Measurements from ENCODE around the gene KCTD2.
A peak's percentile ranks its signal among the peaks of the same experiment; 100 is the strongest.

The KCTD2 gene

GRCh38 chr17:75077496-75078283, 30.7 kb downstream of the KCTD2 start:
- DNase-seq (ENCODE audit: low spot score), result peak; percentile 84
- in situ Hi-C loops (cut with MboI; ENCODE audit: low sequenced_read_pairs, unreplicated experiment), result no loop called here
- TF ChIP-seq, protein P1, sequence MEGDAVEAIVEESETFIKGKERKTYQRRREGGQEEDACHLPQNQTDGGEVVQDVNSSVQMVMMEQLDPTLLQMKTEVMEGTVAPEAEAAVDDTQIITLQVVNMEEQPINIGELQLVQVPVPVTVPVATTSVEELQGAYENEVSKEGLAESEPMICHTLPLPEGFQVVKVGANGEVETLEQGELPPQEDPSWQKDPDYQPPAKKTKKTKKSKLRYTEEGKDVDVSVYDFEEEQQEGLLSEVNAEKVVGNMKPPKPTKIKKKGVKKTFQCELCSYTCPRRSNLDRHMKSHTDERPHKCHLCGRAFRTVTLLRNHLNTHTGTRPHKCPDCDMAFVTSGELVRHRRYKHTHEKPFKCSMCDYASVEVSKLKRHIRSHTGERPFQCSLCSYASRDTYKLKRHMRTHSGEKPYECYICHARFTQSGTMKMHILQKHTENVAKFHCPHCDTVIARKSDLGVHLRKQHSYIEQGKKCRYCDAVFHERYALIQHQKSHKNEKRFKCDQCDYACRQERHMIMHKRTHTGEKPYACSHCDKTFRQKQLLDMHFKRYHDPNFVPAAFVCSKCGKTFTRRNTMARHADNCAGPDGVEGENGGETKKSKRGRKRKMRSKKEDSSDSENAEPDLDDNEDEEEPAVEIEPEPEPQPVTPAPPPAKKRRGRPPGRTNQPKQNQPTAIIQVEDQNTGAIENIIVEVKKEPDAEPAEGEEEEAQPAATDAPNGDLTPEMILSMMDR (IDR thresholded peaks at IDR 0.05; ENCODE audit: borderline replicate concordance, control extremely low read depth, extremely low read depth, insufficient read depth, missing control alignments), result peak; percentile 28

GRCh38 chr17:75078284-75079022, 31.4 kb downstream of the KCTD2 start:
- DNase-seq (ENCODE audit: low spot score), result peak; percentile 74
- TF ChIP-seq, protein P1 (IDR thresholded peaks at IDR 0.05; ENCODE audit: borderline replicate concordance, control extremely low read depth, extremely low read depth, insufficient read depth, missing control alignments), result no peak
- in situ Hi-C loops (cut with MboI; ENCODE audit: low sequenced_read_pairs, unreplicated experiment), result no loop called here

- no peak for DNase-seq (ENCODE audit: low spot score)
- in situ Hi-C loops (cut with MboI; ENCODE audit: low sequenced_read_pairs, unreplicated experiment), result no loop called here
- TF ChIP-seq, protein P1 (IDR thresholded peaks at IDR 0.05; ENCODE audit: borderline replicate concordance, control extremely low read depth, extremely low read depth, insufficient read depth, missing control alignments), result no peak
Measured at GRCh38 chr17:75079023-75079373, 32.0 kb downstream of the KCTD2 start.

GRCh38 chr17:75081611-75082540, 34.9 kb downstream of the KCTD2 start:
- TF ChIP-seq, protein P1 (IDR thresholded peaks at IDR 0.05; ENCODE audit: borderline replicate concordance, control extremely low read depth, extremely low read depth, insufficient read depth, missing control alignments), result no peak
- in situ Hi-C loops (cut with MboI; ENCODE audit: low sequenced_read_pairs, unreplicated experiment), result no loop called here
- DNase-seq (ENCODE audit: low spot score), result no peak

DNA sequence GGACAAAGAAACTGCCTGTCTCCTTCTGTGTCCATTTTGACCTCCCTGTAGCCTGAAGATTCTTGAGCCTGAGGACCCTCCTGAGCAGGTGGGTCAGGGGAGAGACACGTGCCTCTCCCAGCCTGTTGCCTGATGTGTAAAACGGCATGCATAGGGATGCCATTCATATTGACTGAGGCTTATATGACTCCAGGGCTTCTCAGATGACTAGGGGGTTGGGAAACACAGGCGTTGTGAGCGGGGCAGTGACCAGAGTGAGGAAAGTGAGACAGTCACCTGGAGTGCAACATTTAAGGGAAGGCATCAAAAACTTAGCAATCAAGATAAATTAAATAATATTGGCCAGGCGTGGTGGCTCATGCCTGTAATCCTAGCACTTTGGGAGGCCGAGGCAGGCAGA, 35.7 kb downstream of the KCTD2 start:
- in situ Hi-C loops (cut with MboI; ENCODE audit: low sequenced_read_pairs, unreplicated experiment), result no loop called here
- TF ChIP-seq, protein P1 (IDR thresholded peaks at IDR 0.05; ENCODE audit: borderline replicate concordance, control extremely low read depth, extremely low read depth, insufficient read depth, missing control alignments), result no peak
- DNase-seq (ENCODE audit: low spot score), result no peak

- no peak for DNase-seq (ENCODE audit: low spot score)
- in situ Hi-C loops (cut with MboI; ENCODE audit: low sequenced_read_pairs, unreplicated experiment), result no loop called here
- TF ChIP-seq, protein P1 (IDR thresholded peaks at IDR 0.05; ENCODE audit: borderline replicate concordance, control extremely low read depth, extremely low read depth, insufficient read depth, missing control alignments), result no peak
Measured at GRCh38 chr17:75084039-75084660, 37.1 kb downstream of the KCTD2 start.
